Peyer's patch (tissue), 4 donors: ENCODE measurements around the gene TRPC4.

Experiments
- CTCF ChIP-seq, 6 experiments: fragments of 450-650 bp in 4 of 6; fragments of 200-600 bp in 2 of 6; sonication (generic) in 1 of 6; IDR thresholded peaks; one replicate each; pipeline ENCODE4 v1.5.1; 2017 to 2019; ENCODE audit warnings: antibody characterized with exemption in 6 of 6, mild to moderate bottlenecking in 3 of 6, moderate library complexity in 1 of 6
- POLR2A ChIP-seq, 2 donors: fragments of 450-650 bp; IDR thresholded peaks; one replicate each; pipeline ENCODE4 v1.5.1; 2017; ENCODE audit warnings: antibody characterized with exemption in 2 of 2, mild to moderate bottlenecking in 2 of 2, moderate library complexity in 2 of 2

GRCh38 chr13:37669845-37670244 is 199.7 kb downstream of the TRPC4 start:
- TF ChIP-seq CTCF (IDR thresholded peaks at IDR 0.05) (no peak), POLR2A (IDR thresholded peaks at IDR 0.05) (no peak)
